CD4-positive, alpha-beta memory T cell (primary cell): ENCODE measurements around the gene PIWIL1. TPM values are rescaled to one million over a fixed set of nuclear protein-coding genes. Genes with fewer than 3 reads are reported as not detected.
A peak's percentile ranks its signal among the peaks of the same experiment; 100 is the strongest.

ENCODE experiments used
- CTCF ChIA-PET: fragments of 350-600 bp; sonication (Branson Sonifier 250); formaldehyde crosslinking; loops from one replicate; lab custom pipeline; 2021; ENCODE audit warnings: inconsistent platforms; ENCODE audit not compliant: partially characterized antibody; lab: Charles Lee
- POLR2A ChIA-PET: fragments of 350-600 bp; sonication (Branson Sonifier 250); formaldehyde crosslinking; loops from one replicate; lab custom pipeline; 2021; ENCODE audit not compliant: partially characterized antibody; lab: Charles Lee
- DNase-seq, 5 donors: peaks; one replicate each; pipeline versions ENCODE4 v3.0.0 to v3.0.0-alpha.2; 2020 to 2022; ENCODE audit warnings: mixed read lengths in 1 of 5
- H3K27ac ChIP-seq: one replicate; pipeline ENCODE4 v1.7.0; 2013; ENCODE audit warnings: low read depth, low read length
- H3K27me3 ChIP-seq: 2 replicates; pipeline ENCODE4 v1.7.0; 2013; ENCODE audit warnings: mild to moderate bottlenecking, low read length, moderate library complexity; ENCODE audit not compliant: insufficient read depth
- H3K36me3 ChIP-seq: 2 replicates; pipeline ENCODE4 v1.7.0; 2013; ENCODE audit warnings: mild to moderate bottlenecking, low read length, moderate library complexity; ENCODE audit not compliant: insufficient read depth
- H3K4me1 ChIP-seq: 2 replicates; pipeline ENCODE4 v1.7.0; 2013; ENCODE audit warnings: mild to moderate bottlenecking, low read length, moderate library complexity; ENCODE audit not compliant: insufficient read depth
- H3K4me3 ChIP-seq, 2 donors: one replicate each; pipeline ENCODE4 v1.7.0; 2013; ENCODE audit warnings: low read length in 2 of 2, mild to moderate bottlenecking in 1 of 2
- H3K9me3 ChIP-seq, 2 donors: one replicate each; pipeline ENCODE4 v1.7.0; 2013; ENCODE audit warnings: low read length in 2 of 2, control low read depth in 1 of 2; ENCODE audit not compliant: control insufficient read depth in 1 of 2
- H3K27ac Mint-ChIP-seq, 7 donors: one replicate each; pipeline ENCODE4 v1.8.0; 2020 to 2021; ENCODE audit warnings: mixed read lengths in 7 of 7, mild to moderate bottlenecking in 6 of 7, inconsistent platforms in 3 of 7, moderate library complexity in 3 of 7
- H3K27me3 Mint-ChIP-seq, 2 donors: one replicate each; pipeline ENCODE4 v1.8.0; 2020 to 2021; ENCODE audit warnings: mixed read lengths in 2 of 2
- H3K36me3 Mint-ChIP-seq, 2 donors: one replicate each; pipeline ENCODE4 v1.8.0; 2020 to 2021; ENCODE audit warnings: mixed read lengths in 2 of 2, inconsistent platforms in 1 of 2, mild to moderate bottlenecking in 1 of 2
- H3K4me1 Mint-ChIP-seq, 4 donors: one replicate each; pipeline ENCODE4 v1.8.0; 2020 to 2021; ENCODE audit warnings: mixed read lengths in 4 of 4, mild to moderate bottlenecking in 1 of 4
- H3K4me3 Mint-ChIP-seq, 8 donors: one replicate each; pipeline ENCODE4 v1.8.0; 2020 to 2021; ENCODE audit warnings: mixed read lengths in 8 of 8, mild to moderate bottlenecking in 7 of 8, moderate library complexity in 6 of 8, inconsistent platforms in 3 of 8
- H3K9me3 Mint-ChIP-seq, 8 donors: one replicate each; pipeline ENCODE4 v1.8.0; 2020 to 2021; ENCODE audit warnings: mixed read lengths in 8 of 8, mild to moderate bottlenecking in 5 of 8, inconsistent platforms in 3 of 8, moderate library complexity in 1 of 8
- intact Hi-C: fragments of 100-400 bp; cut with micrococcal nuclease; formaldehyde crosslinking; loops from one replicate; pipeline ENCODE4 v1.15.1; 2023
- polyA plus RNA-seq, 2 donors: library from polyadenylated mRNA; unstranded; fragments of 300-500 nt; fragmentation: Illumina TruSeq; gene quantifications; one replicate each; pipeline ENCODE4 v1.2.3, GENCODE V29; 2021
- total RNA-seq, 2 experiments: library from RNA; stranded (reverse); gene quantifications; one replicate each; pipeline ENCODE4 v1.2.3, GENCODE V29; 2021

Gene PIWIL1
- total and polyA plus RNA-seq, 4 experiments from 2014 or later, result not detected

DNA sequence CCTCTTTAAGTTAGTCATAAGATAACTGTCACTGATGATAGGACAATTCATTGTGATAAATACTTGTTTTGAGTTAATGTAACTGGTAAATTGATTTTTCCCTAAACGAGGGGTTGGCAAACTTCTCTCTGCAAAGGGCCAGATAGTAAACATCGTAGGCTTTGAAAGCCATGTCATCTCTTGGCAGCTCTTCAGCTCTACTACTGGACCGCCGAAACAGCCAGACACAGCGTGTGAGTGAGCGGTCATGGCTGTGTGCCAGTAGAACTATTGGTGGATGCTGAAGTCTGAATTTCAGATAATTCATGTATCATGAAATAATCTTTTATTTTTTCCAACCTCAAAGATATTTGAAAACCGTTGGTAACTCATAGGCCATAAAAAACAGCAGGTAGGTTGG, 9.9 kb downstream of the PIWIL1 start:
- Histone ChIP-seq H3K27me3 (no peaks in the 10 kb centered on the region), H3K9me3 (no peaks in the 10 kb centered on the region), H3K4me3 (no peak overlapping the region), H3K36me3 (no peaks in the 10 kb centered on the region), H3K4me1 (no peaks in the 10 kb centered on the region), H3K27ac (no peak overlapping the region)
- ChIA-PET POLR2A (no interaction called here), CTCF (no interaction called here)
- Mint-ChIP-seq H3K27me3 (peaks cover 0 to 3% of the 10 kb centered on the region in 2 donors), H3K4me1 (no peaks in the 10 kb centered on the region), H3K36me3 (no peaks in the 10 kb centered on the region), H3K9me3 (no peaks in the 10 kb centered on the region), H3K4me3 (no peak overlapping the region), H3K27ac (no peak overlapping the region)
- DNase-seq, result no peak
- intact Hi-C loops, result no loop called here

DNA sequence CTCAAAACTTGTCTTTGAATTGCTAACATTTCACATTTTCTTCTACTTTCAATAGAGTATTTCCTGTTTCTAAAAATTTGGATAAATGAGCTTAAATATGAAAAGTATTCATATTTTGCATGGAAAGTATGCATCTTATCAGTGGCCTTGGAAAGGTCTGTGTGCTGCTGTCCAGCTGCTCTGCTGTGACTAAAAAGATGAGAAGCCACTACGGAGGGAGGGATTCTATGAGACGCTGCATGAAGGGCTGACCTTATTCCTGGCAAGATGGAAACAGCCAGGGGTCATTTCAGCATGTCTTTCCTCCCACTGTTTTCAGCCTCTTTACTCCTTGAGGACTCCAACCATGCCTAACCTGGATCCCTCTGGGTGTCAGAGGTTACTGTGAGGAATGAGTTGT, 13.0 kb downstream of the PIWIL1 start:
- Histone ChIP-seq H3K4me1 (no peaks in the 10 kb centered on the region), H3K27me3 (no peaks in the 10 kb centered on the region), H3K4me3 (no peak overlapping the region), H3K36me3 (no peaks in the 10 kb centered on the region), H3K9me3 (no peaks in the 10 kb centered on the region), H3K27ac (no peak overlapping the region)
- no peak for DNase-seq
- Mint-ChIP-seq H3K4me1 (no peaks in the 10 kb centered on the region), H3K27ac (peak overlapping the region in 1 of 7 donors; percentile 54), H3K4me3 (no peak overlapping the region), H3K36me3 (no peaks in the 10 kb centered on the region), H3K27me3 (peaks cover 0 to 3% of the 10 kb centered on the region in 2 donors), H3K9me3 (no peaks in the 10 kb centered on the region)
- CTCF ChIA-PET, result no interaction called here
- POLR2A ChIA-PET, result no interaction called here
- intact Hi-C loops, result no loop called here

DNA sequence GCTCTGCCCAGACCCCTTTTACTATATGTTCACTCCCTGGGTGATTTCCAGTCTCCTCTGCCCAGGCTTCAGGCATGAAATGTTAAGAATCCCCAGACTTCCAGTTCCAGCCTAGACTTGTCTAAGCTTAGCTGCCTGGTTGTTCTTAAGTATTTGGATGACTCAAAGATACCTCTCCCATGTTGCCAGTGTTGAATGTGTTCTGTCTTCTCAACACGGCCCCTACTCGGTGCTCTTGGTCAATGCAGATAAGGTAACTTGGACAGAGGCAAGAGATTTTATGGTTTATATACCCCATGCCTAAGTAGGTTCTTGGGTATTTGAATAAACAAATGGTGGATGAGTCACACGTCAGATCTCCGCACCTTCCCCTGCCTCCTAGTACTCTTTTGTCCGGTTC, 13.6 kb downstream of the PIWIL1 start:
- Mint-ChIP-seq H3K27ac (no peak overlapping the region), H3K4me3 (no peak overlapping the region), H3K27me3 (peaks cover 0 to 3% of the 10 kb centered on the region in 2 donors), H3K36me3 (no peaks in the 10 kb centered on the region), H3K9me3 (no peaks in the 10 kb centered on the region), H3K4me1 (no peaks in the 10 kb centered on the region)
- Histone ChIP-seq H3K4me1 (no peaks in the 10 kb centered on the region), H3K36me3 (no peaks in the 10 kb centered on the region), H3K27ac (no peak overlapping the region), H3K27me3 (no peaks in the 10 kb centered on the region), H3K4me3 (no peak overlapping the region), H3K9me3 (no peaks in the 10 kb centered on the region)
- DNase-seq, result no peak
- POLR2A ChIA-PET, result no interaction called here
- CTCF ChIA-PET, result no interaction called here
- intact Hi-C loops, result no loop called here

DNA sequence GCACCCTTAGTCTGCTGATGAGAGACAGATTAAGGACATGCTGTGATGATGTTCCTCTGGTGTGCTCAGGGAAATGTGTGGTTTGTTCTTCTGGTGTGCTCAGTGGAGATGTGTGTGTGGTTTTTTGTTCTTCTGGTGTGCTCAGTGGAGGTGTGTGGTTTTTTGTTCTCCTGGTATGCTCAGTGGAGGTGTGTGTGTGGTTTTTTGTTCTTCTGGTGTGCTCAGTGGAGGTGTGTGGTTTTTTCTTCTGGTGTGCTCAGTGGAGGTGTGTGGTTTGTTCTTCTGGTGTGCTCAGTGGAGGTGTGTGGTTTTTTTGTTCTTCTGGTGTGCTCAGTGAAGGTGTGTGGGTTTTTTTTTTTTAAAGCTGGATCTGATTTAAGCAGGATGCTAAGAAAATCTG, 15.4 kb downstream of the PIWIL1 start:
- H3K27me3 Mint-ChIP-seq, result peaks cover 0 to 2% of the 10 kb centered on the region in 2 donors
- ChIA-PET CTCF (no interaction called here), POLR2A (no interaction called here)
- H3K27ac ChIP-seq, result no peak overlapping the region
- H3K36me3 Mint-ChIP-seq, result no peaks in the 10 kb centered on the region
- H3K4me1 Mint-ChIP-seq, result no peaks in the 10 kb centered on the region
- no peak overlapping the region for H3K4me3 Mint-ChIP-seq
- H3K27ac Mint-ChIP-seq, result no peak overlapping the region
- DNase-seq, result no peak
- no peaks in the 10 kb centered on the region for H3K9me3 ChIP-seq
- H3K36me3 ChIP-seq, result no peaks in the 10 kb centered on the region
- H3K4me1 ChIP-seq, result no peaks in the 10 kb centered on the region
- no peak overlapping the region for H3K4me3 ChIP-seq
- H3K27me3 ChIP-seq, result no peaks in the 10 kb centered on the region
- intact Hi-C loops, result no loop called here
- H3K9me3 Mint-ChIP-seq, result no peaks in the 10 kb centered on the region

DNA sequence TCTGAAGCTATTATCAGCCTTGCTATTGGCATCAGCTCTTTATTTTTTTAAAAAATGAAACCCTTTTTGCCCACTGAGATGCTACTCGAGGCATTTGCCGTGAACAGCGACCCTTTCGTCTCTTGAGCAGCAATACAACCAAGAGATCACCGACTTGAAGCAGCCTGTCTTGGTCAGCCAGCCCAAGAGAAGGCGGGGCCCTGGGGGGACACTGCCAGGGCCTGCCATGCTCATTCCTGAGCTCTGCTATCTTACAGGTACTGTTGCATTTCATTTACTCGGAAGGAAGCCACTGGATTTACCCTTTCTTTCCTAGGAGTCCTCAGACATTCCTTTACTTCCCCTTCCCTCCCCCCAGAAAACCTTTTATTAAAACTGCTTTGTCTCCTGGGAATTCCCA, 16.7 kb downstream of the PIWIL1 start:
- no peaks in the 10 kb centered on the region for H3K36me3 Mint-ChIP-seq
- ChIA-PET CTCF (no interaction called here), POLR2A (no interaction called here)
- Histone ChIP-seq H3K4me1 (no peaks in the 10 kb centered on the region), H3K27me3 (no peaks in the 10 kb centered on the region), H3K27ac (no peak overlapping the region), H3K36me3 (no peaks in the 10 kb centered on the region), H3K4me3 (no peak overlapping the region), H3K9me3 (no peaks in the 10 kb centered on the region)
- H3K9me3 Mint-ChIP-seq, result peaks cover 0 to 4% (median 0%) of the 10 kb centered on the region in 8 donors
- no peak overlapping the region for H3K4me3 Mint-ChIP-seq
- no peaks in the 10 kb centered on the region for H3K4me1 Mint-ChIP-seq
- H3K27me3 Mint-ChIP-seq, result peaks cover 0 to 4% of the 10 kb centered on the region in 2 donors
- intact Hi-C loops, result no loop called here
- DNase-seq, result no peak
- no peak overlapping the region for H3K27ac Mint-ChIP-seq

DNA sequence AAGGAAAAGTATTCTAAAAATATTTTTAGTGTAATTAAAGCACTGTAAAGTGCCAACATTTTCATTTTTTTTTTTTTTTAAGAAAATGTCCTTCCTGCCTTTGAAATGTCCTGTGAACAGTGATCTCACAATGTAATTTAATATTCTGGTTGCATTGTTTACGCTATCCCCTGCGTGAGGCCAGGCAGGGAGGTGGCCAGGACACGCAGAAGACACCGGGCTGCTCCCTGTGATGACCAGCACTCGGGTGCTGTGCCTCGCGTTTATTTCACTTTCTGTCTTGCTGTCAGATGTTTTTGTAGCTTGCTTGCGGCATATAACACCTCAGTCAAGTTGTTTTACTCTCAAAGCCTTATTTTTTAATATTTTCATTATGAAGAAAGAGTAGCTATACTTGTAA, 18.5 kb downstream of the PIWIL1 start:
- Histone ChIP-seq H3K27me3 (no peaks in the 10 kb centered on the region), H3K4me1 (no peaks in the 10 kb centered on the region), H3K4me3 (no peak overlapping the region), H3K9me3 (no peaks in the 10 kb centered on the region), H3K36me3 (no peaks in the 10 kb centered on the region), H3K27ac (no peak overlapping the region)
- Mint-ChIP-seq H3K9me3 (peaks cover 0 to 4% (median 0%) of the 10 kb centered on the region in 8 donors), H3K27me3 (peaks cover 0 to 4% of the 10 kb centered on the region in 2 donors), H3K4me1 (no peaks in the 10 kb centered on the region), H3K4me3 (no peak overlapping the region), H3K27ac (no peak overlapping the region), H3K36me3 (no peaks in the 10 kb centered on the region)
- intact Hi-C loops, result no loop called here
- no peak for DNase-seq
- ChIA-PET CTCF (no interaction called here), POLR2A (no interaction called here)

DNA sequence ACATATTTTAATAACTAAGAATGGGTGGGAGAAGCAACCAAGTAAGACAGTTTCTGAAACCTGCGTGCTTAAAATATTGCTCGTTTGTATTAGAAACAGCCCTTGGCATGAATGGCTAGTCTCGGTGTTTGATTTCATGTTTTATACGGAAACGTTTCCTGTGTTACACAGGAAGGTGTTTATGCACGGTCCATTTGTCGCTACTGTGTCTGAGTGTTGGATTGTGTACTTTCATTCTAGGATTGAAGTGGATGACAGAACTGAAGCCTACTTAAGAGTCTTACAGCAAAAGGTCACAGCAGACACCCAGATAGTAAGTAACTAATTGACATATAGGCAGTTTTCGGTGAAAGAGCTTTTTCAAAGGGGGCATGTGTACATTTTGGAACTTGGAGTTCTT, 19.6 kb downstream of the PIWIL1 start:
- Histone ChIP-seq H3K27ac (no peak overlapping the region), H3K4me1 (no peaks in the 10 kb centered on the region), H3K27me3 (no peaks in the 10 kb centered on the region), H3K4me3 (no peak overlapping the region), H3K9me3 (no peaks in the 10 kb centered on the region), H3K36me3 (no peaks in the 10 kb centered on the region)
- ChIA-PET POLR2A (no interaction called here), CTCF (no interaction called here)
- no peak for DNase-seq
- Mint-ChIP-seq H3K4me1 (no peaks in the 10 kb centered on the region), H3K36me3 (no peaks in the 10 kb centered on the region), H3K27ac (no peak overlapping the region), H3K4me3 (no peak overlapping the region), H3K9me3 (peaks cover 0 to 4% (median 0%) of the 10 kb centered on the region in 8 donors), H3K27me3 (peaks cover 0 to 2% of the 10 kb centered on the region in 2 donors)
- intact Hi-C loops, result no loop called here

DNA sequence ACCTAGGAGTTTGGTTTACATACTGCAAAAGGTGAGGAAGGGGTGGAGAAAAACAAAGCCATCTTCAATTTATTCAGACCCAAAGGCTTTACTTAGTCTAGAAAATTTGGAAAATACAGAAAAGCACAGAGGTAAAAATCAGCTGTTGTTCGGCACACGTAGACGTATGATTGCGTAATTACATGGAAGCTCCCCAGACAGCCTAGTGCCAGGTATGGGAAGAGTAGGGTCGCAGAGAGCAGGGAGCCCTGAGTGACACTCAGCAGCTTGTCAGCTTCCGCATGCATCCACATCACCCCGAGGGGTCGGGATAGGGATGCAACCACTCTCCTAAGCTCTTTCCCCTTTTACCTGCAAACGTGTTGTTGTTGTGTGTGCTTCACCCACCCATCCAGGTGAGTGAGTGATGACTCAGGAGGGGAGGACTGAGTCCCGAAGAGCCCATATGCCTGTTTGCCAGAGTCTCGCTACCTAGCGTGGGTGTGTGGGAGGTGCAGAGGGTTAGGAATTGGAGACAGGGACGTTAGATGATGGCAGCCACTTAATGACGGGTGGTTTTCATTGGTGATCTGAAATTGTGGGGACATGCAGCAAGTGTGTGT, 20.1 kb downstream of the PIWIL1 start:
- peaks cover 0 to 2% of the 10 kb centered on the region in 2 donors for H3K27me3 Mint-ChIP-seq
- H3K4me1 Mint-ChIP-seq, result no peaks in the 10 kb centered on the region
- POLR2A ChIA-PET, result no interaction called here

More for the DNA sequence above, 20.1 kb downstream of the PIWIL1 start:
- no peak for DNase-seq
- H3K9me3 ChIP-seq, result no peaks in the 10 kb centered on the region
- no peaks in the 10 kb centered on the region for H3K36me3 ChIP-seq
- Mint-ChIP-seq H3K4me3 (no peak overlapping the region), H3K36me3 (no peaks in the 10 kb centered on the region), H3K27ac (no peak overlapping the region), H3K9me3 (peaks cover 0 to 4% (median 0%) of the 10 kb centered on the region in 8 donors)
- no peak overlapping the region for H3K4me3 ChIP-seq
- intact Hi-C loops, result no loop called here
- no peaks in the 10 kb centered on the region for H3K4me1 ChIP-seq
- H3K27ac ChIP-seq, result no peak overlapping the region
- no peaks in the 10 kb centered on the region for H3K27me3 ChIP-seq
- CTCF ChIA-PET, result no interaction called here
